ENCODE measurements around the gene LIME1. TPM values are rescaled to one million over a fixed set of nuclear protein-coding genes. Genes with fewer than 3 reads are reported as not detected.
A peak's percentile ranks its signal among the peaks of the same experiment; 100 is the strongest.

LIME1 gene
- total and polyA plus RNA-seq, 9 of the 15 experiments (the other 6 are each of a cell fraction or from before 2014, with no cell fraction given) = 0.11 to 17.1 (median 2.8) TPM; not detected in 2

DNA sequence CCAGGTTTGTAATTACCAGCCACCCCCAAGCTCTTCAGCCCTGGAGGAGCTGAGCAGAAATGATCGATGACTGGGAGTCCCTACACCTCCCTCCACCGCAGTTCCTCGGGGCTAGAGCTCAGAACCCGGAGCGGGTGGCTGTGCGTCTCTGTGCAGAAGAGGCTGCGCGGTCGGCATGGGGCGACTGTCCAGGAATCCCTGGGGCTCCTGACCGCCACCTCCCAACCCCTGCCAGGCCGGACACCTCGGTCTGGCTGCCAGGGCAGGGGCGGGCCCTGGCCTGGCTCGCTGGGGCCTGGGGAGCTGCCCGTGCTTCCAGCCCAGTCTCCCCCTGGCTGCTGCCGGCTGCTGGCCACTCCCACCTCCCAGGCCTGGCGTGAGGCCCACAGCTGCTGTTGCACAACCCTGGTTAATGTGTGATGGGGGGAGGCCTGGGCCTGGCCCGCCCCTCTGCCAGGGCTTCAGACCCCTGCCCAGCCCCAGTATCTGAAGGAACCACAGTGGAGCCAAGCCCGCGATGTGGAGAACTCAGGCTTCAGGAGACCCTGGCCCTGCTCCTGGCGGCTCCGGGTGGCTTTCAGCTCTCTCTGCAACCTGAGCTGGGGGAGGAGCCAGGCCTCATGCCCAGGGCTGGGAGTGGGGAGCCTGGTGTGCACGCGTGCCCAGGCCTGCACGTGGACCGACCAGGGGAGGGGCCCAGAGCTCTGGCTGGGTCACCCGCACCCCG is 4.3 kb downstream of the LIME1 start (continued):
- TF ChIP-seq, protein P1, sequence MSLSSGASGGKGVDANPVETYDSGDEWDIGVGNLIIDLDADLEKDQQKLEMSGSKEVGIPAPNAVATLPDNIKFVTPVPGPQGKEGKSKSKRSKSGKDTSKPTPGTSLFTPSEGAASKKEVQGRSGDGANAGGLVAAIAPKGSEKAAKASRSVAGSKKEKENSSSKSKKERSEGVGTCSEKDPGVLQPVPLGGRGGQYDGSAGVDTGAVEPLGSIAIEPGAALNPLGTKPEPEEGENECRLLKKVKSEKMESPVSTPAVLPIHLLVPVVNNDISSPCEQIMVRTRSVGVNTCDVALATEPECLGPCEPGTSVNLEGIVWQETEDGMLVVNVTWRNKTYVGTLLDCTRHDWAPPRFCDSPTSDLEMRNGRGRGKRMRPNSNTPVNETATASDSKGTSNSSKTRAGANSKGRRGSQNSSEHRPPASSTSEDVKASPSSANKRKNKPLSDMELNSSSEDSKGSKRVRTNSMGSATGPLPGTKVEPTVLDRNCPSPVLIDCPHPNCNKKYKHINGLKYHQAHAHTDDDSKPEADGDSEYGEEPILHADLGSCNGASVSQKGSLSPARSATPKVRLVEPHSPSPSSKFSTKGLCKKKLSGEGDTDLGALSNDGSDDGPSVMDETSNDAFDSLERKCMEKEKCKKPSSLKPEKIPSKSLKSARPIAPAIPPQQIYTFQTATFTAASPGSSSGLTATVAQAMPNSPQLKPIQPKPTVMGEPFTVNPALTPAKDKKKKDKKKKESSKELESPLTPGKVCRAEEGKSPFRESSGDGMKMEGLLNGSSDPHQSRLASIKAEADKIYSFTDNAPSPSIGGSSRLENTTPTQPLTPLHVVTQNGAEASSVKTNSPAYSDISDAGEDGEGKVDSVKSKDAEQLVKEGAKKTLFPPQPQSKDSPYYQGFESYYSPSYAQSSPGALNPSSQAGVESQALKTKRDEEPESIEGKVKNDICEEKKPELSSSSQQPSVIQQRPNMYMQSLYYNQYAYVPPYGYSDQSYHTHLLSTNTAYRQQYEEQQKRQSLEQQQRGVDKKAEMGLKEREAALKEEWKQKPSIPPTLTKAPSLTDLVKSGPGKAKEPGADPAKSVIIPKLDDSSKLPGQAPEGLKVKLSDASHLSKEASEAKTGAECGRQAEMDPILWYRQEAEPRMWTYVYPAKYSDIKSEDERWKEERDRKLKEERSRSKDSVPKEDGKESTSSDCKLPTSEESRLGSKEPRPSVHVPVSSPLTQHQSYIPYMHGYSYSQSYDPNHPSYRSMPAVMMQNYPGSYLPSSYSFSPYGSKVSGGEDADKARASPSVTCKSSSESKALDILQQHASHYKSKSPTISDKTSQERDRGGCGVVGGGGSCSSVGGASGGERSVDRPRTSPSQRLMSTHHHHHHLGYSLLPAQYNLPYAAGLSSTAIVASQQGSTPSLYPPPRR (CRISPR knock-in tag; IDR thresholded peaks at IDR 0.05; ENCODE audit: borderline replicate concordance) = no peak
- no peak for TF ChIP-seq EP300 (IDR thresholded peaks at IDR 0.05; ENCODE audit: low read length)
- no peak for TF ChIP-seq ARHGAP35 (IDR thresholded peaks at IDR 0.05; ENCODE audit: partially characterized antibody)
- TF ChIP-seq EP400 (IDR thresholded peaks at IDR 0.05) = peak; percentile 79
- TF ChIP-seq, protein P2, sequence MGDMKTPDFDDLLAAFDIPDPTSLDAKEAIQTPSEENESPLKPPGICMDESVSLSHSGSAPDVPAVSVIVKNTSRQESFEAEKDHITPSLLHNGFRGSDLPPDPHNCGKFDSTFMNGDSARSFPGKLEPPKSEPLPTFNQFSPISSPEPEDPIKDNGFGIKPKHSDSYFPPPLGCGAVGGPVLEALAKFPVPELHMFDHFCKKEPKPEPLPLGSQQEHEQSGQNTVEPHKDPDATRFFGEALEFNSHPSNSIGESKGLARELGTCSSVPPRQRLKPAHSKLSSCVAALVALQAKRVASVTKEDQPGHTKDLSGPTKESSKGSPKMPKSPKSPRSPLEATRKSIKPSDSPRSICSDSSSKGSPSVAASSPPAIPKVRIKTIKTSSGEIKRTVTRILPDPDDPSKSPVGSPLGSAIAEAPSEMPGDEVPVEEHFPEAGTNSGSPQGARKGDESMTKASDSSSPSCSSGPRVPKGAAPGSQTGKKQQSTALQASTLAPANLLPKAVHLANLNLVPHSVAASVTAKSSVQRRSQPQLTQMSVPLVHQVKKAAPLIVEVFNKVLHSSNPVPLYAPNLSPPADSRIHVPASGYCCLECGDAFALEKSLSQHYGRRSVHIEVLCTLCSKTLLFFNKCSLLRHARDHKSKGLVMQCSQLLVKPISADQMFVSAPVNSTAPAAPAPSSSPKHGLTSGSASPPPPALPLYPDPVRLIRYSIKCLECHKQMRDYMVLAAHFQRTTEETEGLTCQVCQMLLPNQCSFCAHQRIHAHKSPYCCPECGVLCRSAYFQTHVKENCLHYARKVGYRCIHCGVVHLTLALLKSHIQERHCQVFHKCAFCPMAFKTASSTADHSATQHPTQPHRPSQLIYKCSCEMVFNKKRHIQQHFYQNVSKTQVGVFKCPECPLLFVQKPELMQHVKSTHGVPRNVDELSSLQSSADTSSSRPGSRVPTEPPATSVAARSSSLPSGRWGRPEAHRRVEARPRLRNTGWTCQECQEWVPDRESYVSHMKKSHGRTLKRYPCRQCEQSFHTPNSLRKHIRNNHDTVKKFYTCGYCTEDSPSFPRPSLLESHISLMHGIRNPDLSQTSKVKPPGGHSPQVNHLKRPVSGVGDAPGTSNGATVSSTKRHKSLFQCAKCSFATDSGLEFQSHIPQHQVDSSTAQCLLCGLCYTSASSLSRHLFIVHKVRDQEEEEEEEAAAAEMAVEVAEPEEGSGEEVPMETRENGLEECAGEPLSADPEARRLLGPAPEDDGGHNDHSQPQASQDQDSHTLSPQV (IDR thresholded peaks at IDR 0.05) = 0 out of 2 replicates have a peak, but pooled peaks have one; percentile 28
- TF ChIP-seq, protein P3, sequence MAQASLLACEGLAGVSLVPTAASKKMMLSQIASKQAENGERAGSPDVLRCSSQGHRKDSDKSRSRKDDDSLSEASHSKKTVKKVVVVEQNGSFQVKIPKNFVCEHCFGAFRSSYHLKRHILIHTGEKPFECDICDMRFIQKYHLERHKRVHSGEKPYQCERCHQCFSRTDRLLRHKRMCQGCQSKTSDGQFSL (CRISPR knock-in tag; IDR thresholded peaks at IDR 0.05) = 0 out of 2 replicates have a peak, but pooled peaks have one; percentile 59
- TF ChIP-seq, protein P3 (tag; IDR thresholded peaks at IDR 0.05) = 0 out of 4 replicates have a peak, but pooled peaks of 1 of the 2 experiments have one; percentile 38
- TF ChIP-seq TAL1 (IDR thresholded peaks at IDR 0.05) = no peak
- TF ChIP-seq, protein P4, sequence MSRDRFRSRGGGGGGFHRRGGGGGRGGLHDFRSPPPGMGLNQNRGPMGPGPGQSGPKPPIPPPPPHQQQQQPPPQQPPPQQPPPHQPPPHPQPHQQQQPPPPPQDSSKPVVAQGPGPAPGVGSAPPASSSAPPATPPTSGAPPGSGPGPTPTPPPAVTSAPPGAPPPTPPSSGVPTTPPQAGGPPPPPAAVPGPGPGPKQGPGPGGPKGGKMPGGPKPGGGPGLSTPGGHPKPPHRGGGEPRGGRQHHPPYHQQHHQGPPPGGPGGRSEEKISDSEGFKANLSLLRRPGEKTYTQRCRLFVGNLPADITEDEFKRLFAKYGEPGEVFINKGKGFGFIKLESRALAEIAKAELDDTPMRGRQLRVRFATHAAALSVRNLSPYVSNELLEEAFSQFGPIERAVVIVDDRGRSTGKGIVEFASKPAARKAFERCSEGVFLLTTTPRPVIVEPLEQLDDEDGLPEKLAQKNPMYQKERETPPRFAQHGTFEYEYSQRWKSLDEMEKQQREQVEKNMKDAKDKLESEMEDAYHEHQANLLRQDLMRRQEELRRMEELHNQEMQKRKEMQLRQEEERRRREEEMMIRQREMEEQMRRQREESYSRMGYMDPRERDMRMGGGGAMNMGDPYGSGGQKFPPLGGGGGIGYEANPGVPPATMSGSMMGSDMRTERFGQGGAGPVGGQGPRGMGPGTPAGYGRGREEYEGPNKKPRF (IDR thresholded peaks at IDR 0.05; ENCODE audit: low read depth, low read length) = no peak
- peak in 1 of 2 experiments; percentile 81; a peak in 2 of 4 replicates for TF ChIP-seq HDAC1 (IDR thresholded peaks at IDR 0.05)
- TF ChIP-seq, protein P5, sequence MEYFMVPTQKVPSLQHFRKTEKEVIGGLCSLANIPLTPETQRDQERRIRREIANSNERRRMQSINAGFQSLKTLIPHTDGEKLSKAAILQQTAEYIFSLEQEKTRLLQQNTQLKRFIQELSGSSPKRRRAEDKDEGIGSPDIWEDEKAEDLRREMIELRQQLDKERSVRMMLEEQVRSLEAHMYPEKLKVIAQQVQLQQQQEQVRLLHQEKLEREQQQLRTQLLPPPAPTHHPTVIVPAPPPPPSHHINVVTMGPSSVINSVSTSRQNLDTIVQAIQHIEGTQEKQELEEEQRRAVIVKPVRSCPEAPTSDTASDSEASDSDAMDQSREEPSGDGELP (CRISPR knock-in tag; IDR thresholded peaks at IDR 0.05; ENCODE audit: borderline replicate concordance) = peak; percentile 96
